T-helper 2 cell treated with Interferon-gamma antibody and Interleukin-4, amounts not matched to agents 100 ng/mL and 5 ng/mL, for 36 hours (primary cell): ENCODE results near the gene IGF1R. TPM values are rescaled to one million over a fixed set of nuclear protein-coding genes. Genes with fewer than 3 reads are reported as not detected.

Source experiments
- intact Hi-C: fragments of 100-400 bp; cut with micrococcal nuclease; formaldehyde crosslinking; loops from one replicate; pipeline ENCODE4 v1.15.1; 2023
- total RNA-seq: library from RNA; stranded (reverse); gene quantifications from 2 replicates; pipeline ENCODE4 v1.2.3, GENCODE V29; 2022

IGF1R gene
- total RNA-seq, 1 donor from 2014 or later: 21.3 TPM

- intact Hi-C loops: no loop called here
Measured at GRCh38 chr15:98791046-98791701, 142.8 kb downstream of the IGF1R start.

- intact Hi-C loops: no loop called here
Measured at GRCh38 chr15:98792117-98792516, 143.8 kb downstream of the IGF1R start.

GRCh38 chr15:98794211-98794610, 145.9 kb downstream of the IGF1R start:
- intact Hi-C loops: no loop called here

GRCh38 chr15:98794748-98795147, 146.4 kb downstream of the IGF1R start:
- intact Hi-C loops: no loop called here

- intact Hi-C loops: no loop called here
Measured at GRCh38 chr15:98795980-98796379, 147.6 kb downstream of the IGF1R start.

GRCh38 chr15:98796685-98797357, 148.5 kb downstream of the IGF1R start:
- intact Hi-C loops: no loop called here

- intact Hi-C loops: no loop called here
Measured at GRCh38 chr15:98798375-98798893, 150.1 kb downstream of the IGF1R start.

- intact Hi-C loops: no loop called here
Measured at GRCh38 chr15:98799461-98800390, 151.4 kb downstream of the IGF1R start.

GRCh38 chr15:98800437-98801233, 152.3 kb downstream of the IGF1R start:
- intact Hi-C loops: no loop called here

- intact Hi-C loops: no loop called here
Measured at GRCh38 chr15:98801234-98801561, 152.9 kb downstream of the IGF1R start.

- intact Hi-C loops: no loop called here
Measured at GRCh38 chr15:98802187-98802586, 153.8 kb downstream of the IGF1R start.

- intact Hi-C loops: no loop called here
Measured at GRCh38 chr15:98803228-98804056, 155.1 kb downstream of the IGF1R start.

- intact Hi-C loops: no loop called here
Measured at GRCh38 chr15:98804057-98804380, 155.7 kb downstream of the IGF1R start.

GRCh38 chr15:98805434-98806274, 157.3 kb downstream of the IGF1R start:
- intact Hi-C loops: no loop called here

GRCh38 chr15:98806275-98806895, 158.0 kb downstream of the IGF1R start:
- intact Hi-C loops: no loop called here

GRCh38 chr15:98807262-98807661, 158.9 kb downstream of the IGF1R start:
- intact Hi-C loops: no loop called here

GRCh38 chr15:98809273-98809672, 160.9 kb downstream of the IGF1R start:
- intact Hi-C loops: no loop called here

- intact Hi-C loops: no loop called here
Measured at GRCh38 chr15:98812716-98813446, 164.5 kb downstream of the IGF1R start.
